Renal cortical epithelial cell (primary cell): ENCODE results near the gene HMGCS2. TPM values are rescaled to one million over a fixed set of nuclear protein-coding genes. Genes with fewer than 3 reads are reported as not detected.
"Not testable (repeated sequence)": the region's sequence is repeated elsewhere in the genome, so short reads cannot be mapped to it uniquely, and the experiment has no call there.

Experiments
- DNase-seq: peaks from one replicate; pipeline ENCODE4 v3.0.0-alpha.2; 2011; ENCODE audit warnings: low read depth
- total RNA-seq: library from RNA; depleted of rRNA; stranded (reverse); fragments of >200 nt; gene quantifications from 2 replicates; pipeline ENCODE4 v1.2.3, GENCODE V29; 2014

HMGCS2 gene
- total RNA-seq, 1 donor from 2014 or later = not detected

- no peak for DNase-seq
Observed at GRCh38 chr1:119790451-119791198, 21.9 kb upstream of the HMGCS2 start.

DNA sequence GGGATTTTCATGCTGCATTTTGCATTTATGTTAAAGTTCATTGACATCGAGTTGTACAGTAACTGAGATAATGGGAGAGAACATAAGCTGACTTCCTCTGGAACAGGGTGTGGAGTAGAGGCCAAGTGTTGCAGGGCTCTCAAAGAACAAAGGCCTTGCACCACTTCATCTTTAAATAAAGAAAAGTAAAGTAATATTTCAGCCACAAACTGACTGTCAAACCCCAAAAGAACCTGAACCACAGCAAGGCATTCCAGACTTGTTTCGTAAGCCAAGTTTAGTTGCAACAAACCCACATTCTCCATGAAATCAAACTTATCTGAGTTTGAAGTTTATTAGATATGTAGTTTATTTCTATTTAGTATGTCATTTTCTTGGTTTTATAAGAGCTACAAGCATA, 19.1 kb upstream of the HMGCS2 start:
- DNase-seq = peak; percentile 54

GRCh38 chr1:119786473-119787050, 17.9 kb upstream of the HMGCS2 start:
- not testable (repeated sequence) for DNase-seq

DNA sequence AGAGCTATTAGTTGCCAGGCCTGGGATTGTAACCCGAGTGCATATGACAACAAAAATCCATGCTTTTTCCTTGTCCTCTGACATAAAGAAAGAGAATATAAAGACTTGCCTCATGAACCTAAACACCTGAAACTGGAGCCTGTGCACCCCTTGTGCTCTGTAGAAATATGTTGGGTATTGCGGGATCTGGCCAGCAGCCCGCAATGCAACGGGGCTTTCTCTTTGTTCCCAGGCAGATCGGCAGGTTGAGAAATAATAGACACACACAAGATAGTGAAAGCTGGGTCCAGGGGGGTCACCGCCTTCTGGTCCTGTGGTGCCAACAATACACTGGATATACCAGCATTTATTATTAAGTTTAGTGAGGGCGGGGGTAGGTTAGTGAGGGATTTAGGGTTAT, 17.3 kb upstream of the HMGCS2 start:
- DNase-seq = not testable (repeated sequence)

DNA sequence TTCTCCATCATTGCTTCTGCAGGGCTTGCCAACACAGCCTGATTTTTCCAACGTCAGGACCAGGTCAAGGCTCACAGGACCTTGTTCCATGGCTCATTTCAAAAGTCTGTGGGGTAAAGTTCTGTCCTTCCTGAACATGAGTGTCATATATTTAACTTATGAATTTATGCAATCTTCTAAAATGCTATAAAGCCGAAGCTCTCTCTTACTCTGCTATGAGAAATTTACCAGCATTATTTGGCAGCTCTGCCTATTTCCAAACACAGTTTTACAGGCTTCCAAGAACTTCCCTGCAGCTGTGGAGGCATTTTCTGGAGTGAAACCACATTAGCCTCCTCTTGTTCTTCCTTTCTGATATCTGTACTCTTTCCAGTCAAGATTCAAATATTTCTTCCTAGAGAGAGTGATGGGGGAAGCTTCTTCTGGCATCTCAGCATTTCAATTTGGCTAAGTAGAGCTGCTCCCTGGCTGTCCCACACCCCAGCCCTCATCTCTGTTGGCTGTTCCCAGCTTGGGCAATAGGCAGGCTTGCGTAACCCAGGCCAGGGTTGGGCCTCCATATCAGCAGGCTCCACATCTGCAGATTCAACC, 15.6 kb upstream of the HMGCS2 start:
- DNase-seq = no peak

- peak; percentile 60 for DNase-seq
Observed at GRCh38 chr1:119783354-119784185, 14.9 kb upstream of the HMGCS2 start.

- DNase-seq = peak; percentile 80
Observed at GRCh38 chr1:119782631-119783325, 14.1 kb upstream of the HMGCS2 start.

DNA sequence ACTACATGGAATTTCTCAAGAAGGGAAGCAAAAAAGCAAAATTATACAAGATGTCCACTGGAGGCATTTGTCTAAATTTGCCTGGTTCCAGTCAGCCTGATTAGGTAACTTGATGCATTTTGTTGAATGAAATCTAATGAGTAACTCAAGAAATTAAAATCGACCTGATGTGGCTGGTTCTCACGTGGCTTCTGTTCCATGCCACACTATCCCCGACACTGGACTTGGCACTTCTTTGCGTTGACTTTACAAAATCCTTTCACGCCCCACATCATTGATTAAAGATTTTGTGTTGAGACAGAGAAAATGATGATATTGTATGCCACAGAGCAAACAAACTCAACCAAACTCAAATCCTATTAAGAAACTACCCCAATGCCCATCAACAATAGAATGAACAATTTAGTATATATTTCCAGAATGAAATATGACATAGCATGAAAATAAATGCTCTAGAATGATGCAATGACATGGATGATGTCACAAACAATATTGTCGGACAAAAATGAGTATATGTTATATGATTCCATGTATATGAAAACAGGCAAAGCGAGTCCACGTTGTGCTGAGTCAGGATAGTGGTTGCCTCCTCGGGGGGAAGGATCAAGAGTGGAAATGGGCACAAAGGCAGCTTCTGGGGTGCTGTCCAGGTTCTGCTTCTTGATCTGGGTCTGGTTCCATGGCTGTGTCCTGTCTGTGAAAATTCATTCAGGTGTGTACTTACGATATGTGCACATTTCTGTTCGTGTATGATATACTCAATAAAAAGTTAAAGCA, 12.9 kb upstream of the HMGCS2 start:
- no peak for DNase-seq

DNA sequence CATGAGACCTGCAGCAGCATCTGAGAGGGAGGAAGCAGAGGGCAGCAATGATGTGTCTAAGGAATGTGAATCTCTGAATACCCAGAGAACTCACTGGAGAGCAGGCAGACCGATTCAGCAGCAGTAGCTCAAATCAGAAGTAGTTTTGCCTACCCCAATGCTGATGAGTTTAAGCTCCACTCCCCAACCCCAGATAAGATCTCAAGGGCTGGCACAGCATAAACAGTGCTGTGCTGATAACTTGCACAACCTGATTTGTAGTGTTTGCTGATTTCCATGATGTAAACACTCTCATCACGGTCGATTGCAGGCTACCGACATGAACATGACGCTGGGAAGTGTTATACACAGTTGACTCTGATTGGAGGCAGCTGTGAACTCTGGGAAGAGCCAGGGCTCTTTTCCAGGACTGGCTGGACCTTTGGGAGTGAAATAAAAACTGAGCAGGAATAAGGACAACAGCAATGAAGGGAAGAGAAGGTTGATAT, 11.2 kb upstream of the HMGCS2 start:
- peak; percentile 41 for DNase-seq

- DNase-seq = peak; percentile 44
Observed at GRCh38 chr1:119778886-119779560, 10.3 kb upstream of the HMGCS2 start.

DNA sequence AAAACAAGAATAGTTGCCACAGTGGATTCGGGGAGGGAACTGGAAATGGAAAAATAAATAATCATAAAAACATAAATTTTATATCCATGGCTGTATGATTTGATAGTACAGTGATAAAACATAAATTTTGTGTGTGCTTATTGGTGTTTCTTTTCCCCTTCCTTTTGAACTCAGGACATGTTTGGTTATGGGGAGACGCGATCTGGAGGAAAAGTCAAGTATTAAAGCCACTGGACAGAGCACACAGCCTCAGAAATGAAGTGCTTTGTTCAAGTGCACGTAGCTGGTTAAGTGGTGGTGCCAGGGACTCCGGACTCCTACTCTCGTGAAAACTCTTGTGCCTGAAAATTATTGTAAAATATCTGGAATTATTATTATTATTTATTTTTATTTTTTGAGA, 9.7 kb upstream of the HMGCS2 start:
- no peak for DNase-seq

GRCh38 chr1:119774746-119775490, 6.2 kb upstream of the HMGCS2 start:
- peak; percentile 77 for DNase-seq

GRCh38 chr1:119773711-119774241, 5.1 kb upstream of the HMGCS2 start:
- DNase-seq = peak; percentile 80

- no peak for DNase-seq
Observed at GRCh38 chr1:119772298-119772697, 3.6 kb upstream of the HMGCS2 start.

DNA sequence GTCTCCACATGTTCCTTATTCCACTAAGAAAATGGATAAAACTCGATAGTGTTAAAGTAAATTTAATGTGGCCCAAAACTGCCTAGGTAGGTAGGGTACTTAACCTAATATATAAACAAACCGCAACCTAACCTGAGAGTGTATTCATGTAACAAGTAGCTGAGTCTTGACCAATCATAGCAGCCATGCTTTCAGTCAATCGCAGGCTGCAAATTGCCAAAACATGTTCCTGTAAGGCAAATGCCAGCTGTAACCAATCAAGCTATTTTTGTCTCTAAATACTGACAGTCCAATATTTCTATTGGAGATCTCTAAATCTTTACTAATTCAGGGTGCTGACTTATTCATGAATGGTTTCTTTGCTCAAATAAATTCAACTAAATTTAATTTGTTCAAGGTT, 3.1 kb upstream of the HMGCS2 start:
- DNase-seq = no peak

- DNase-seq = peak; percentile 52
Observed at GRCh38 chr1:119771016-119771415, 2.3 kb upstream of the HMGCS2 start.

GRCh38 chr1:119767486-119767885, 1.2 kb downstream of the HMGCS2 start:
- no peak for DNase-seq

DNA sequence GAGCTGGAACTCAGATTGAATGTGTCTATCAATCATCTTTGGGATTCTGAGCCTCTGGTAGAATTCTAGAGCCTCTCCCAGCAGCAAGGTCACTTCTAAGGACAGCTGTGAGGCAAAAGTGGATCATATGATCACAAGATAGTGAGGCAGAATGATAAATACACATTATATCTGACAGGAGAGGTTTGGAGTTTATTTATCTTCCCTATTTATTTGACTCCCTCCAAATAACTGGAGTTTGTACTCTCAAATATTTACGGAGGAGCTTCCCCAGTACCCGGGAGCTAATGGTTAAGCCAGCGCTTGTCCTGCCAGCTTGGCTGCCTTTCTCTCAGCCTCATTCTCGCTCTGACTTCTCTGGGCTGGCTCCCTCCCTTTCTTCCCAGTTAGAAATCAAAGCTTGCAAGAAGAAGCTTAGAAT, 2.3 kb downstream of the HMGCS2 start:
- no peak for DNase-seq

DNA sequence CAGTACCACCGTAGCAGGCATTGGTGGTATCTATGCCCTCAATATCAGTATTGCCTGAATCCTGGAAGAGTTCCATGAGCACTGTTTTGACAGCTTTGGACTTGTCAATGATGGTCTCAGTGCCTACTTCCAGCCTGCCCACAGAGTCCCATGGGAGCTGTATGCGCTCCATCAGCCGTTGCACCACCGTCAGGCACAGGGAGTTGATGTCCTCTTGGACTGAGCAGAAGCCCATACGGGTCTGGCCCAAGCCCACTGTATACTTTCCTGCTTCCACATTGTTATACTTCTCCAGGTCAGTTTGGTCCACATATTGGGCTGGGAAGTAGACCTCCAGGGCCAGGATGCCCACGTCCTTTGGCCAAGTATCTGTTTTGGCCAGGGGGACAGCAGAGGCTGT, 4.5 kb downstream of the HMGCS2 start:
- DNase-seq = no peak
